Limb (tissue), 2 donors: ENCODE data around the gene METTL9.
"Not testable (repeated sequence)": the region's sequence is repeated elsewhere in the genome, so short reads cannot be mapped to it uniquely, and the experiment has no call there.

Experiments used
- DNase-seq, 2 donors: peaks; one replicate each; pipeline ENCODE4 v3.0.0-alpha.2; 2016; ENCODE audit errors: extremely low spot score in 2 of 2

METTL9 gene

DNA sequence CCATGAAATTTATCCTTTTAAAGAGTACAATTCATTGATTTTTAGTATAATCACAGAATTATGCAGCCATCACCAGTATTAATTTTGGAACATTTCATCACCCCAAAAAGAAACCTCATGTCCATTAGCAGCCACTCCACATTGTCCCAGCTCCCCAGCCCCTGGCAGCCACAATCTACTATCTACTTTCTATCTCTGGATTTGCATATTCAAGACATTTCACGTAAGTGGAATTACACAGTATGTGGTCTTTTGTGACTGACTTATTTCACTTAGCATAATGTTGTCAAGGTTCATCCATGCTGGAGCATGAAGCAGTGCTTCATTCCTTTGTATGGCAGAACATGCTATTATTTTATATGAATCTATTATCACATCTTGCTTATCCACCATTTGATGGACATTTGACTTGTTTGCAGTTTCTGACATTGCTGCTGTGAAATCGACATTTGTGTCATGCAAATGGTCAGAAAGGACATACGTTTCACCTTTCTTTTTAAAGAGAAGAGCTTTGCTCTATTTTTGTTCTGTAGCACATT lies 10.7 kb downstream of the METTL9 start:
- no peak for DNase-seq

DNA sequence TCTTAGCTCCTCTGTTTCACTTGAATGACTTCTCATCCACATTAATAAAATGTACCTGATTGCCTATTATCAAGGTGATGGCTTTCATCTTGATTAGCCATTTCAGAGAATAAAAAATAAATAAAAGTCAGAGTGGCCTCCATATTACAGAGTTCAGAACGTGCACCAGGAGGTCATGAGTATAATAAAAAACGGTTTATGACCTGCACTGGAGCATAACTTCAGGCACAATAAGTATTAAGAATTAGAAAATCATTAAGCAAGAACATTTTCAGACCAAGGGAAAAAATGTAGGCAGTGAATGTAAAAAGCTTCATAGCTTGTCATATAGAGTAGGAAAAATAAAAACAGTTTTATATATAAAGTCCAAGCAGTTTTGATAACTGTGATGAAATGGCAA lies 11.4 kb downstream of the METTL9 start:
- no peak for DNase-seq

DNA sequence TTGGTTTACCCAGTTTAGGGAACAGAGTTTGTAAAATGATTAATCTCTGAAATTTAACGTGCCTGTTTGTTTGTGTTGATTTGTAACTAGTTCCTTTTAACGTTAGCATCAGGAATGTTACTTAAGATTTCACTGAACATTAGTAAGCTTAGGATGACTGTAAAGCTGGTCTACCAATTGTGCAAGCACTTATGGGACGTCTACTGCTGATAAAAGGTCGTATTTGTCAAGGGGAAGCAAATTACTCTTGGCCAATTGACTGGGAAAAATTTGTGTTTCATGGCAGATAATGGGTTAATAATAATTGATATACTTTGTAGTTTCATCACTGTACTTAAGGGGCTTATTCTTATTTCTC lies 11.8 kb downstream of the METTL9 start:
- no peak for DNase-seq

DNA sequence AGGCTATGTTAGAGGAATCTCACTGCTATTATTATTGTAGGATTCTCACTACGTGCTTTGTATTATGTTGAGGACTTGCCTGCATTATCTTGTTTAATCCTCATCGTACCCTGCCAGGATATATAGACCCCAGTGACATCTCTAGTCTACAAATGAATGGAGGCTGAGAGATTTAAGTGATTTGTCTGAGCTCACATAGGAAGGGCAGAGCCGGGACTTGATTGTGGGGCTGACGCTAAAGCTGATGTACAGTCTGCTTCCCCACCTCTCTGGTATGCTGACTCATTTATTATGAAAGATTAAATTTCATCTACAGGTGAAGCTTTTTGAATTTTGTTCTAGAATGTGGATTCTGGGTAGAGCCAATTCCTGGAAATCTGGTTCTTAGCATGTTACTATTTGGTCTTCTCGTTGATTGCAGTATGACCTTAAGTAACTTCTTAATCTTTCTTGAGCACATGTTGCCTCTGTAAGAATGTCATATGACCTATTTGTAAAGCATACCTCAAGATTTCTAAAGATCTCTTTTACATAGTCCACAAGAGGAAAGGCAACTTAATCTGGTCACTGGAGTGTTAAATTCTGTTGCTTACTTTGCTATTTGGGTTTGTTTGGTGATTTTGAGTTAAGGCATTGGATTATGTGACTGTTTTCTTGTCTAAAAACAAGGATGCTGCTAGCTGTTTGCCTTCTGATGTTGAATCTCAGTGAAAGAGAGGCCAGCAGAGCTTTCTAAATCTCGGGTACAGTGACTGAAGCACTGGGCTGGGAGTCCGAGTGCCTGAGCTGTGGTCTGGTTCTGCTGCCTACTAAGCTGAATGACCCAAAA lies 12.4 kb downstream of the METTL9 start:
- DNase-seq, result no peak

DNA sequence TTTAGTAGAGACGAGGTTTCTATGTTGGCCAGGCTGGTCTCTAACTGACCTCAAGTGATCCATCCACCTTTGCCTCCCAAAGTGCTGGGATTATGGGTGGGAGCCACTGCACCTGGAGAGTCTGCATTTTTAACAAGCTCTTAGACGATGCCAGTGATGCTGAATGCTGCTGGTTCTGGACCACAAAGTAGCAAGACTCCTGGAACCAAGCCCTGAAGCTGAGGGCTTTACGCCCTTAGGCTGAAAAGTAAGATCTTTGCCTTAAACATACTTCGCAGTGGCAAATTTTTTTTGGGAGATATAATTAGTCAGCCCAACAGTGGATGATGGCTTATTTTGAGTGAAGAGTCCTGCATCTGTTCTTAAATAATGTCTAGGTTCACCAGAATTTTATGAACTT lies 14.0 kb downstream of the METTL9 start:
- no peak for DNase-seq

DNA sequence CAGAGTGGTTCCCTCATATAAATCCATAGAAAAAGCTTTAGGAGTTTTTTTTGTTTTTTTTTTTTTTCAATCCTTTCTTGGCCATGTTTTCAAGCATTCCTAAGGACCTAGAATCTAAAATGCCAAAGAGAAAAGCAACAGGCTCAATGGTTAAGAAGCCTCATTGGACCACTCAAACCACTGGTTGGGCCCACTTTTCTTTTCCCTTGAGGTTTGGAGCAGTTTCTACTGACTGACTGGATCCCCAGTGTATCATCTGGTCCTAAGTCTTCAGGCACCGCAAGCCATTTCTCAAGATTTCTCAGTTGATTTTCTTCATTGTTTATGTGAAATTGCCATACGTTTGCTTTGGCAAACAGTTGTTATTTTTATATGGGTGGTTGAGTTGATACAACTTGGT lies 14.4 kb downstream of the METTL9 start:
- DNase-seq, result no peak

DNA sequence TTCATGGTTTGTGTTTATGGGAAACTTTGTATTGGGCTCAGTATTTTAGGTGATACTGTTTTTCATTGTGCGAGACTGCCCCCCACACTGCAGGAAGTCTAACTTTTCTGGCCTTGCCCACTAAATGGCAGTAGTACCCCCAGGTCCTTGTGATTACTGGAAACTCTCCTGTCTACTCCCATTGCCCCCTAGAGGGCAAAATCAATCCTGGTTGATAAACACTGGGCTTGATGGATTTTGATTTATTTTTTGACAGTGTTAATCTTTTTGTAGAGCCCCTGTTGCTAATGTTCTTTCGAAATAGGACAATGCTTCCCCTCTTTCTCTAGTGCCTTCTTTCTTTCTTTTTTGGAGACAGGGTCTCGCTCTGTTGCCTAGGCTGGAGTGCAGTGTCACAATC lies 15.5 kb downstream of the METTL9 start:
- DNase-seq, result no peak

DNA sequence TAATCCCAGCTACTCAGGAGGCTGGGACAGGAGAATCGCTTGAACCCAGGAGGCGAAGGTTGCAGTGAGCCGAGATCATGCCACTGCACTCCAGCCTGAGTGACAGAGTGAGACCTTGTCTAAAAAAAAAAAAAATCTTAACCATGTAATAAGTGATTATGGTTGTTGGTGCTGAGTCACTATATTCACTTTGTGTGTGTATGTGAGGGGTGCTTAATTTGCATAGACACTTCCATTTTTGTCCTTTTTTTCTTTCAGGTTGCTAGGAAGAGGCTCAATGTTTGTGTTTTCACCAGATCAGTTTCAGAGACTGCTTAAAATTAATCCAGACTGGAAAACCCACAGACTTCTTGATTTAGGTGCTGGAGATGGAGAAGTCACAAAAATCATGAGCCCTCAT lies 18.2 kb downstream of the METTL9 start:
- DNase-seq, result no peak

DNA sequence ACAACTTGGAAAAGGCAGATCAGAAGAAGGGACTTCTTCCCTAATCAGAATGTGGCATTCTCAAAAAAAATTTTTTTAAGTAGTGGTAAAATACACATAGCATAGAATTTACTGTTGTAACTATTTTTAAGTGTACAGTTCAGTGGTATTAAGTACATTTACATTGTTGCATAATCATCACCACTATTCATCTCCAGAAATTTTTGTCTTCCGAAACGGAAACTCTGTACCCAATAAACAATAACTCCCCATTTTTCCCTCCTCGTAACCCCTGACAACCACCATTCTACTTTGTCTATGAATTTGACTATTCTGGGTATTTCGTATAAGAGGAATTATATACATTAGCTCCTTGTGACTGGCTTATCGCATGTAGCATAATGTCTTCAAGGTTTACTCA lies 18.9 kb downstream of the METTL9 start:
- no peak for DNase-seq

DNA sequence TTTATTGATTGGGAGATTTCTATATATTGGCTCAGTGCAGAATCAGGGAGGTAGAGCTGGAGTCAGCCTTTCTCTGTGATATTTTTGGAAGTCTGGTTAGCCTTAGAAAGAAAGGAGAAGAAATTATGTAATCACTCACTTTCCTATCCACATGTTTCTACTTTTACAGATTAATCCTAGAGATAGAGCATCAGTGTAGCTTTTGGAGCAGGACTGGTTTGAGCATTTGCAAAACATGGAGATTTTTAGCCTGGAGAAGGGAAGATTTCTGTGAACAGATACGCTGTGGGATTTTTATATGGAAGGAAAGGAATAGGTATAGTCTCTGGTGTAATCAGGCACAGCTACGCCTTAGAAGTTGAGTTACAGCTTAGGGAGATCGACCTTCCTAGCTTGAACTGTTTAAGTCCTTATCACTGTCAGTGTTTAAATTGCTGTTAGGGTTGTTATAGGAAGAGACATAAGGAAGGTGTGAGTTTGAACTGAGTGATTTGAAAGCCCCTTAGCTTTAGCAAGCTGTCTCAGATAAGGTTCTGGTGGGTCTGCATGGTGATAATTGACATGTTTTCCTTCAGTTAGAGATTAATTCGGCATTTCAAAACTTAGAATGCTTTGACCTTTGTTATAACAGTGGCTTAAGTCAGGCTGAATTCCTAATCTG lies 20.5 kb downstream of the METTL9 start:
- DNase-seq, result no peak

DNA sequence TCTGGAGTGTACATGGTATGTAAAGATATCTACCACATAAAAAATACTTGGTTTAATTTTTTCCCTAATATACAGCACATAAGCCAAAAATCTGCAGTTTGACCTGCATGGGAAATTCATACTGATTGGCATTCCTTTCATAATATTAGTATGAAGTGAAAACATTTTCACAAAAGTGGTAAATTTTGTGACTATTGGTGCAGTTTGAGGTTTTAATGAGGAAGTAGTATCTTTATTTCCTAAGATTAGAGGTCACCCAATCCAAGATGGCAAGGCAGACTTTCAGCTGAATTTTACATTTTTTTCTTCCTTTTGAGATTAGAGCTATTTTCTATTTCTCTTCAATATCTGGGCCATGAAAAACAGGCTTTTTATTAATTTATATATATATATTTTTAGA lies 21.2 kb downstream of the METTL9 start:
- no peak for DNase-seq

DNA sequence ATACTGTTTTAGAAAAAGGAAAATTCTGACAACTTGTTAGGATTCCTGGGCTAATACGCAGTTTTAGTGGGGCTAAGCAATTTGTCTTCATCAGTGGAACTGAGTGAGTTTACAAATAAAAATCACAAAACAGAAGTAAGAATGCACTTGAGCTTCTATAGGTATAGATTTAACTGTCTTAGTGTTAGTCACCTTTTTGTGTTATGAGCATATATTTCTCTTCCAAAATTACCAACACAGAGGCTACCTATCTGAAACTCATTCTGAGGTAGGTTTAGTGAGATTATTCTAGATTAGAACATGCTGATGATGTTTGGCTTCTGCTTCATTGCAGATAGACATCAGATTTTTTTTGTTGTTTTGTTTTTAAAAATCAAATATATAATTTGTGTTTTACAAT lies 23.2 kb downstream of the METTL9 start:
- no peak for DNase-seq

DNA sequence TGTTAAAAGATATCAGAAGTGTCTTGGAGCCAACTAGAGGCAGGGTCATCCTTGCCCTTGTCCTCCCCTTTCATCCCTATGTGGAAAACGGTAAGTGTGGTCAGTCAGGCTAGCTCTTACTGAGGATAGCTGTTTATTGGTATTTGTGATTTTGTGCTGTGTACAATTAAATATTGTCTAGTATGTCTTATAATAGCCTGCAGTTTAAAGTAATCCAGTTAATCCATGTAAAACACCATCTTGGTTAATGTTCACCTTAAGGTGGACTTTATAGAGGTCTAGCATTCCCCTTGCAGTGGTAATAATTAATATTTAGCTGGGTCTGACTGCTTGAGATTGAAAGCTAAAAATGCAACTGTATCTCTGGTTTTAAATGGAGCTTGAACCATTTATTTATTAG lies 25.6 kb downstream of the METTL9 start:
- DNase-seq, result no peak

DNA sequence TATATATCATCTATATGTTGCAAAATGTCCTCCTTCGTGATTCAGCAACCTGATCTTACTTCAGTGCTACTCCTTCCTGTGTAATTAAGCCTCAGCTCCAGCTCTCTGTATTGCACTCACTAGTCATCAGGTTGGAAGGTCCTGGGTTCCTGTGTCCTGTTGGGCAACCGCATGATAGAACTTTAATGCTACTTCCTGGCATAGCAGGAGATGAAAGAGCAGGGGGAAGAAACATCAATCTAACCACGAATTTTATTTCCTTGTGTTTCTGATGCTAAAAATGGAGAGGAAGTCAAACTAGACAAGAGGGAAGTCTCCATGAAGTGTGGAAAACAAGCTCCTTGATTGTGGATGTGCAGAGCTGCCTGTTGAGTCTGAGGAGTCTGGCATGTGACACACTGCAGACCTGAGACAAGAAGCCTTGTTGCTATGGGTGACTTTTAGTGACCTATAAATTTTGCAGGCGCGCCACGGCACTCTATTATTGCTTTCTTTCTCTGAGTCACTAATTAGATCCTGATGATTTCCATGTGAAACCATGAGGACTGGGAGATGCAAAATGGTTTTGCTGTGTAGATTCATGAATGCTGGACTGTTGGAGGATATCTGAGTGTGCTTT lies 27.4 kb downstream of the METTL9 start:
- DNase-seq, result peak in 1 of 2 donors; percentile 9

DNA sequence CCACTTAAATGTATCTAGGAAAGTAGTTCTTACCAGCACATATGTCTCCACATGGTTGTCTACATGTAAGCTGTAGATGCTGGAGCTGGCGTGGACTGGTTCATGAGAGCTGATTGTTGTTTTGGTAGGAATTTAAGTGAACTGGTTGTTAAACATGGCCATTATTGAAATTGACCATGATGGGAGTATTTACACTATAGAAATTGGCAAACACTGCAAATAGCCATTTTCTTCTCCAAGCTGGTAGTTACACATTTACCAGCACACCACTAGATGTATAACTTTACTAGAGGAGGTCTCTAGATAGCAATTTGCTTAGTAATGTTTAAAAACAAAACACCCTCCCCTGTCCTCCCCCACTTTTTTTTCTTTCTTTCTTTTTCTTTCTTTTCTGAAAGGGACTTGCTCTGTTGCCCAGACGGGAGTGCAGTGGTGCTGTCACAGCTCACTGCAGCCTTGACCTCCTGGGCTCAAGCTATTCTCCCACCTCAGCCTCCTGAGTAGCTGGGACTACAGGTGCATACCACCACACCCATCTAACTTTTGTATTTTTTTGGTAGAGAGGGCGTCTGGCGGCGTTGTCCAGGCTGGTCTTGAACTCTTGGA lies 28.8 kb downstream of the METTL9 start:
- no peak for DNase-seq

DNA sequence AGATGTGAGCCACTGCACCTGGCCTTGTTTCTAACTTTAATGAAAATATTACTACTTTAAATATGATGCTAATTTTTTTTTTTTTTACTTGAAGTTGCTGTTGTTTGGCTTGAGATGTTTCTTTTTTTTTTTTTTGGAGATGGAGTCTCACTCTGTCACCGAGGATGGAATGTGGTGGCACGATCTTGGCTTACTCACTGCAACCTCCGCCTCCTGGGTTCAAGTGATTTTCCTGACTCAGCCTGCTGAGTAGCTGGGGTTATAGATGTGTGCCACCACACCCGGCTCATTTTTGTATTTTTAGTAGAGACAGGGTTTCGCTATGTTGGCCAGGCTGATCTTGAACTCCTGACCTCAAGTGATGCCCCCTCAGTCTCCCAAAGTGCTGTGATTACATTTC lies 29.4 kb downstream of the METTL9 start:
- no peak for DNase-seq

DNA sequence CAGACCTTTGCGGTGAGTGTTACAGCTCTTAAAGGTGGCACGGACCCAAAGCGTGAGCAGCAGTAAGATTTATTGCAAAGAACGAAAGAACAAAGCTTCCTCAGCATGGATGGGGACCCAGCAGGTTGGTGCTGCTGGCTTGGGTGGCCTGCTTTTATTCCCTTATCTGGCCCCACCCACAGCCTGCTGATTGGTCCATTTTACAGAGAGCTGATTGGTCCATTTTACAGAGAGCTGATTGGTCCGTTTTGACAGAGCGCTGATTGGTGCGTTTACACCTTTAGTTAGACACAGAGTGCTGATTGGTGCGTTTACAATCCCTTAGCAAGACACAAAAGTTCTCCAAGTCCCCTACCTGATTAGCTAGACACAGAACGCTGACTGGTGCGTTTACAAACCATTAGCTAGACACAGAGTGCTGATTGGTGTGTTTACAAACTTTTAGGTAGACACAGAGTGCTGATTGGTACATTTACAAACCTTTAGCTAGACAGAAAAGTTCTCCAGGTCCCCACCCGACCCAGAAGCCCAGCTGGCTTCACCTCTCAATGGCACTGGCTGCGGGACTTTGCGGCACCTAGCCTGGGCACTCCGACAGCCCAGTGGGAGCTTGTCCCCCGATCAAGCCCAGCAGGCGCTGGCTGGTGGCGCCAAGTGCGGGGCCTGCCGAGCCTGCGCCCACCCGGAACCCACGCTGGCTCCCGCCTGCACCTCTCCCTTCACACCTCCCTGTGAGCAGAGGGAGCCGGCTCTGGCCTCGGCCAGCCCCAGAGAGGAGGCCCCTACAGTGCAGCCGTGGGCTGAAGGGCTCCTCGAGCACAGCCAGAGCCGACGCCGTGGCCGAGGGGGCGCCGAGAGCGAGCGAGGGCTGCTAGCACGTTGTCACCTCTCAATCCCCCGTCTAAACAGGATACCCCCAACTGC lies 30.5 kb downstream of the METTL9 start:
- not testable (repeated sequence) for DNase-seq

DNA sequence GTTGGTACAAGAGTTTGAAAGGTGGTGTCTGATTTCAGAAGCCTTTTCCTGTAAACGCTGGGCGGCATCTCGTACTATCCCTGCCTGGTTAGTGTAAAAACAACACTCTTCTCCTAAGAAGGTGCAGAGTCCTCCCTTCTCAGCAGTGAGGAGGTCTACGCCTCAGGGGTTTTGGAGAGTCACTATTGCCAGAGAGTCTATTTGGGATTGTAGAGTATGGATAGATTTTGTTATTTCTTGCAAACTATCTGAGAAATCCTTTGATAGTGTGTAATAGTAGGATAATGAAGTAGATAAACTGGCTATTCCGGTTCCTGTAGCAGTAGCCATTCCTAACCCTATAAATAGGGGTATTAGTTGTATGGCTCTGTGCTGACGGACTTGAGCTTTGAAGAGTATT lies 31.5 kb downstream of the METTL9 start:
- not testable (repeated sequence) for DNase-seq

DNA sequence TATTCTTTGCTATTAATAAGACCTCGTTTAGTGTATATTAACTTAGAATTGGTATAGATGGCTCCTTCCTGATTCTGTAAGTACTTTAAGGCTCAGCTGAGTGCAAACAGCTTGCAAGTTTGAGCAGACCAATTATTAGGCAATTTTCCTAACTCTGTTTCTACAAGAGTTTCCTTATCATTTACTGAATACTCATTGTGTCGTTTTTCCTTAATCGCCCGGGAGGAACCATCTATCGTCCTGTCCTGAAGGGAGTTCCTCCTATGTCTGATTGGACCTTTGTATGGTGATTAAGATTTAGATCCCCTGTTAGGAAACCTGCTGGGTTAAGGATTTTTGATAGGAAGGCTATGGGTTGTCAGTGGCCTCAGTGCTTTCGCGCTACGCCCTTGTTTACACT lies 32.0 kb downstream of the METTL9 start:
- not testable (repeated sequence) for DNase-seq

DNA sequence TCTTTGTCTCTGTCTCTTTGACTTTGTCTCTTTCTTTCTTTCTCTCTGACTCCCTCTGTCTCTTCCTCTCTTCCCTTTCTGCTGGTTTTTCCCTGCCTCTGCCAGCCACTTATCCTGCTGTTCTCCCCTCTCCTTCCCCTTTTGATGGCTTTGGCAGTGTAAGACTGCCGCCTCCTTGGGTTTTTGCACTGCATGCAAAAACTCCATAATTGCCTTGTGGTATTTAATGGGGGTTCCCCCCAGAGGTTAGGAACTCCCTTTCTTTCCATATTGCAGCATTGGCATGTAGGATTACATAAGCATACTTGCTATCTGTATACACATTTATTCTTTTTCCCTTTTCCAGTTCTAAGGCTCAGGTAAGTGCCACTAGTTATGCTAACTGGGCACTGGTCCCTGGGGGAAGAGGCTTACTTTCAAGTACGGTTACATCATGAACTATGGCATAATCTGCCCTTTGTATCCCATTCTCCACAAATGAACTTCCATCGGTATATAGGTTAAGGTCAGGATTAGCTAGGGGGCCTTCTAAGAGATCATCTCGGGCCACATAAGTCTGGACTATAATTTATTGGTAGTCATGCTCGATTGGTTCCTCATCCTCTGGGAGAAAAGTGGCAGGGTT lies 32.7 kb downstream of the METTL9 start:
- not testable (repeated sequence) for DNase-seq

DNA sequence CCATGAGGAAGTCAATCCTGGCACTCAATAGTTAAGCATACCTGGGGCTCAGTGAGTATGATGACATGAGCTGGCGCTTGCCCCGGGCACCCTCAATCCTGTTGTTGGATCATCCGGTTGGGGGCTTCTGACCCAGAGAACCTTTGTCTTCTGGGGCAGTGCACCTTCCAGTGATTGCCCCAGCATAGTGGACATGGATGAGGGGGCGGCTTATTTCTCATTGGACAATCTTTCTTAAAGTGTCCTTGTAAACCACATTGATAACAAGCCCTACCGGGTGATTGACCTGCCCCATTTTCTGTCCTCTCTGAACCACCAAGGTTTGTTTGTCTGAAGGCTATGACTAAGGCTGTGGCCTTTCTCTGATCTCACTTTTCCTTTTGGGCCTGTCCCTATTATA lies 34.8 kb downstream of the METTL9 start:
- no peak for DNase-seq
